GM10248 (cell line): ENCODE measurements around the gene MCTP1.

Source experiments
- CTCF ChIA-PET: fragments of 300-600 bp; sonication (Branson Sonifier 250); formaldehyde crosslinking; extraction: SDS; loops from one replicate; lab custom pipeline; 2021; ENCODE audit warnings: antibody characterized with exemption; lab: Yijun Ruan, JAX
- POLR2A ChIA-PET: fragments of 350-650 bp; sonication (Branson Sonifier 250); formaldehyde crosslinking; extraction: SDS; loops from one replicate; lab custom pipeline; 2020; ENCODE audit warnings: antibody characterized with exemption; lab: Yijun Ruan, JAX
- DNase-seq: peaks from one replicate; pipeline ENCODE4 v3.0.0; 2012; ENCODE audit errors: extremely low spot score
- CTCF ChIP-seq: IDR thresholded peaks from 2 replicates; pipeline ENCODE4 v1.5.1; 2012; ENCODE audit warnings: mild to moderate bottlenecking, low read depth; ENCODE audit errors: extremely low read depth, missing control alignments, control extremely low read depth

MCTP1 gene

GRCh38 chr5:94705427-94705826 lies 579.5 kb downstream of the MCTP1 start:
- no peak for TF ChIP-seq CTCF
- ChIA-PET CTCF (no interaction called here), POLR2A (no interaction called here)
- DNase-seq = no peak

GRCh38 chr5:94702729-94703128 lies 582.2 kb downstream of the MCTP1 start:
- CTCF ChIA-PET = interaction anchor here (1.0 to 1.8 kb wide), 3 partner anchors 10 to 35 kb away, joined by 3 to 10 read pairs (median 4); no protein-coding TSS in a partner anchor
- TF ChIP-seq CTCF = no peak
- POLR2A ChIA-PET = no interaction called here
- no peak for DNase-seq

- CTCF ChIA-PET = interaction anchor here (0.9 kb wide), 1 partner anchor 22 kb away, joined by 3 read pairs; no protein-coding TSS in a partner anchor
- POLR2A ChIA-PET = no interaction called here
- no peak for DNase-seq
- TF ChIP-seq CTCF = no peak
Measured at GRCh38 chr5:94700592-94700991, 584.3 kb downstream of the MCTP1 start.

DNA sequence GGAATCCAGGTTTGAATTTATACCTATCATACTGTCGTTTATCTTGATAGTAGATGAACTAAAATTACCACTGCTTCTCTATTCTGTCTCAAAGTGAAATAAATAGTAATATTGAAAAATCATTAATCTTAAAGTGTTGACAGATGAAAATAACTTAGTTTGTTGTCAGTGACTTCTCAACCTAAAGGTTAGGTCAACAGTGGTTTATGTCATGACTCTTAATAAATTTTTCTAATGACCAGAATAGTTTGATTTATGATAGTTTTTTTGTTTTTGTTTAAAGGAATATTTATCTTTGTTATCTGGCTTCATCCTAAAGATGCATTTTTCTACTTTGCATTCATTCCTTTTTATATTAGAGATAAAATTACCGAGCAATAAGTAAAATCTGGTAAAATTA lies 585.3 kb downstream of the MCTP1 start:
- no peak for DNase-seq
- POLR2A ChIA-PET = no interaction called here
- CTCF ChIA-PET = no interaction called here
- TF ChIP-seq CTCF = no peak

GRCh38 chr5:94698197-94698596 lies 586.7 kb downstream of the MCTP1 start:
- ChIA-PET POLR2A (no interaction called here), CTCF (interaction anchor here (1.0 to 2.2 kb wide), 2 partner anchors 10 to 25 kb away, joined by 3 to 5 read pairs; no protein-coding TSS in a partner anchor)
- DNase-seq = no peak
- no peak for TF ChIP-seq CTCF

GRCh38 chr5:94694671-94695070 lies 590.2 kb downstream of the MCTP1 start:
- ChIA-PET CTCF (interaction anchor here (1.1 to 1.3 kb wide), 2 partner anchors 43 to 170 kb away, joined by 3 to 6 read pairs; no protein-coding TSS in a partner anchor), POLR2A (no interaction called here)
- no peak for TF ChIP-seq CTCF
- no peak for DNase-seq
